ENCODE data around the gene NGFR.

GRCh38 chr17:49548506-49549310 lies 53.6 kb downstream of the NGFR start:
- TF ChIP-seq CTCF (IDR thresholded peaks at IDR 0.05) (peak; percentile 25 to 38 (median 32)), POLR2A (IDR thresholded peaks at IDR 0.05) (no peak)
